Neural progenitor cell (in vitro differentiated cells): ENCODE data around the gene NDUFB7. TPM values are rescaled to one million over a fixed set of nuclear protein-coding genes. Genes with fewer than 3 reads are reported as not detected.

Experiments
- DNase-seq: peaks from one replicate; pipeline ENCODE4 v3.0.0-alpha.2; 2016; ENCODE audit warnings: low spot score
- H2AFZ ChIP-seq: fragments of 200-600 bp; sonication (generic); replicated peaks from 2 replicates; pipeline ENCODE4 v1.6.1; 2016; ENCODE audit warnings: antibody characterized with exemption
- H3F3A ChIP-seq: fragments of 200-600 bp; sonication (generic); 2 replicates; pipeline ENCODE4 v1.6.1; 2016; ENCODE audit warnings: antibody characterized with exemption, low read depth
- H3K27ac ChIP-seq: fragments of 200-600 bp; sonication (generic); 2 replicates; pipeline ENCODE4 v1.5.1; 2016; ENCODE audit warnings: mild to moderate bottlenecking
- H3K27me3 ChIP-seq: fragments of 200-600 bp; sonication (generic); 2 replicates; pipeline ENCODE4 v1.6.1; 2016; ENCODE audit warnings: mild to moderate bottlenecking, moderate library complexity
- H3K36me3 ChIP-seq: fragments of 200-600 bp; sonication (generic); 2 replicates; pipeline ENCODE4 v1.5.1; 2016
- H3K4me1 ChIP-seq: fragments of 200-600 bp; sonication (generic); 2 replicates; pipeline ENCODE4 v1.6.1; 2016; ENCODE audit warnings: mixed run types
- H3K4me2 ChIP-seq: fragments of 200-600 bp; sonication (generic); 2 replicates; pipeline ENCODE4 v1.6.1; 2016
- H3K4me3 ChIP-seq: fragments of 200-600 bp; sonication (generic); 2 replicates; pipeline ENCODE4 v1.5.1; 2016
- H3K79me2 ChIP-seq: fragments of 200-600 bp; sonication (generic); 2 replicates; pipeline ENCODE4 v1.6.1; 2016; ENCODE audit warnings: low read depth
- H3K9ac ChIP-seq: fragments of 200-600 bp; sonication (generic); 2 replicates; pipeline ENCODE4 v1.6.1; 2016
- H3K9me3 ChIP-seq: fragments of 200-600 bp; sonication (generic); 2 replicates; pipeline ENCODE4 v1.5.1; 2016; ENCODE audit warnings: low read depth
- H4K20me1 ChIP-seq: fragments of 200-600 bp; sonication (generic); 2 replicates; pipeline ENCODE4 v1.6.1; 2016; ENCODE audit warnings: low read depth
- H3K27ac Mint-ChIP-seq: 3 replicates; pipeline ENCODE4 v1.8.0; 2021; ENCODE audit warnings: mixed read lengths
- H3K27me3 Mint-ChIP-seq: 2 replicates; pipeline ENCODE4 v1.8.0; 2022; ENCODE audit warnings: low read depth, mild to moderate bottlenecking, inconsistent platforms, moderate library complexity, mixed read lengths; ENCODE audit not compliant: insufficient read depth
- H3K36me3 Mint-ChIP-seq: 3 replicates; pipeline ENCODE4 v1.8.0; 2021; ENCODE audit warnings: mixed read lengths
- H3K4me1 Mint-ChIP-seq: 3 replicates; pipeline ENCODE4 v1.8.0; 2021; ENCODE audit warnings: mixed read lengths
- H3K4me3 Mint-ChIP-seq: 3 replicates; pipeline ENCODE4 v1.8.0; 2021; ENCODE audit warnings: mild to moderate bottlenecking, moderate library complexity, mixed read lengths
- H3K9me3 Mint-ChIP-seq: 3 replicates; pipeline ENCODE4 v1.8.0; 2020; ENCODE audit warnings: mixed read lengths
- EZH2 ChIP-seq: fragments of 200-600 bp; sonication (generic); IDR thresholded peaks from 2 replicates; pipeline ENCODE4 v1.6.1; 2017; ENCODE audit warnings: antibody characterized with exemption, mild to moderate bottlenecking, moderate library complexity
- EZH2phosphoT487 ChIP-seq: fragments of 200-600 bp; sonication (generic); IDR thresholded peaks from 2 replicates; pipeline ENCODE4 v1.6.1; 2017; ENCODE audit warnings: antibody characterized with exemption
- total RNA-seq: library from RNA; depleted of rRNA; stranded (reverse); fragments of >200 nt; gene quantifications from 2 replicates; pipeline ENCODE4 v1.2.3, GENCODE V29; 2015; ENCODE audit warnings: low replicate concordance
- TF ChIP-seq, protein P1 (sequence below): fragments of 200-600 bp; sonication (generic); IDR thresholded peaks from 2 replicates; pipeline ENCODE4 v1.5.1; 2017; ENCODE audit warnings: antibody characterized with exemption, mild to moderate bottlenecking

Gene NDUFB7
- total RNA-seq, 1 donor from 2014 or later: 38.0 TPM

DNA sequence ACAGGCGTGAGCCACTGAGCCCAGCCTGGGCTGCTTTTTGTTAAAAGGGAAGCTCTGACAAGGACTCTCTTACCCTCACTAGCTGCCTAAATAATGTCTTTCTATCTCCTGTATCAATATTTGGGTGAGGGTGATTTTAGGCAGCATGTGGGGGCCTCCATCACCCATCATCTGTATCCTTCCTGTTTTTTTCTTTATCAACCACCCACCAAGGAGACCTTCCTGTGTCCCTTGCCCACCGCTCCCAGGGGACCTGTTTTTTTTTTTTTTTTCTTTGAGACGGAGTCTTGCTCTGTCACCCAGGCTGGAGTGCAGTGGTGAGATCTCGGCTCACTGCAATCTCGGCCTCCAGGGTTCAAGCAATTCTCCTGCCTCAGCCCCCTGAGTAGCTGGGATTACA lies 5.4 kb upstream of the NDUFB7 start:
- H3F3A ChIP-seq: peaks cover 7% of the 10 kb centered on the region
- H3K4me1 ChIP-seq: peaks cover 5% of the 10 kb centered on the region
- H3K27me3 Mint-ChIP-seq: peaks cover 8% of the 10 kb centered on the region
- H3K9me3 ChIP-seq: no peaks in the 10 kb centered on the region
- H3K36me3 Mint-ChIP-seq: no peaks in the 10 kb centered on the region
- no peaks in the 10 kb centered on the region for H3K9me3 Mint-ChIP-seq
- no peaks in the 10 kb centered on the region for H3K27me3 ChIP-seq
- no peak overlapping the region for H3K9ac ChIP-seq
- DNase-seq: no peak
- H3K4me3 ChIP-seq: no peak overlapping the region
- no peak overlapping the region for H3K4me2 ChIP-seq
- peaks cover 6% of the 10 kb centered on the region for H3K4me1 Mint-ChIP-seq
- TF ChIP-seq, protein P1, sequence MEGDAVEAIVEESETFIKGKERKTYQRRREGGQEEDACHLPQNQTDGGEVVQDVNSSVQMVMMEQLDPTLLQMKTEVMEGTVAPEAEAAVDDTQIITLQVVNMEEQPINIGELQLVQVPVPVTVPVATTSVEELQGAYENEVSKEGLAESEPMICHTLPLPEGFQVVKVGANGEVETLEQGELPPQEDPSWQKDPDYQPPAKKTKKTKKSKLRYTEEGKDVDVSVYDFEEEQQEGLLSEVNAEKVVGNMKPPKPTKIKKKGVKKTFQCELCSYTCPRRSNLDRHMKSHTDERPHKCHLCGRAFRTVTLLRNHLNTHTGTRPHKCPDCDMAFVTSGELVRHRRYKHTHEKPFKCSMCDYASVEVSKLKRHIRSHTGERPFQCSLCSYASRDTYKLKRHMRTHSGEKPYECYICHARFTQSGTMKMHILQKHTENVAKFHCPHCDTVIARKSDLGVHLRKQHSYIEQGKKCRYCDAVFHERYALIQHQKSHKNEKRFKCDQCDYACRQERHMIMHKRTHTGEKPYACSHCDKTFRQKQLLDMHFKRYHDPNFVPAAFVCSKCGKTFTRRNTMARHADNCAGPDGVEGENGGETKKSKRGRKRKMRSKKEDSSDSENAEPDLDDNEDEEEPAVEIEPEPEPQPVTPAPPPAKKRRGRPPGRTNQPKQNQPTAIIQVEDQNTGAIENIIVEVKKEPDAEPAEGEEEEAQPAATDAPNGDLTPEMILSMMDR: no peak
- no peak for TF ChIP-seq EZH2
- TF ChIP-seq EZH2phosphoT487: no peak
- no peak overlapping the region for H2AFZ ChIP-seq
- H3K27ac Mint-ChIP-seq: no peak overlapping the region
- H3K27ac ChIP-seq: no peak overlapping the region
- H3K4me3 Mint-ChIP-seq: no peak overlapping the region
- no peaks in the 10 kb centered on the region for H4K20me1 ChIP-seq
- H3K79me2 ChIP-seq: no peaks in the 10 kb centered on the region
- H3K36me3 ChIP-seq: no peaks in the 10 kb centered on the region

DNA sequence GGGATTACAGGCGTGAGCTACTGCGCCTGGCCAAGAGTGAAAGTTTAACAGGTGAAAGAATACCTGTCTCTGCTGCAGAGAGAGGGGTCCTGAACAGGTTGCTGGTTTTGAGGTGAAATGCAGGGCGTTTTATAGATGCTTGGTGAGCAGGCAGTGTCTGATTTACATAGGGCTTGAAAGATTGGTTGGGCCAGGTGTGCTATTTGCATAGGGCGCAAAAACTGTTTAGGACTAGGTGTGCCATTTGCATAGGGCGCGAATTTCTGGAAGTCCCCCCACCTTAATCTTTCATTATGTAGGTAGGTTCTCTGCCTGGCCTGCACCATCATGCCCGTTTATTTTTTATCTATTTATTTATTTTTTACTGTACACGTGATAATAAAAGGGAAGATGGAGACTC lies 4.5 kb upstream of the NDUFB7 start:
- no peaks in the 10 kb centered on the region for H3K27me3 ChIP-seq
- Mint-ChIP-seq H3K4me1 (peaks cover 8% of the 10 kb centered on the region), H3K36me3 (no peaks in the 10 kb centered on the region), H3K27me3 (peaks cover 7% of the 10 kb centered on the region), H3K4me3 (no peak overlapping the region), H3K9me3 (no peaks in the 10 kb centered on the region), H3K27ac (no peak overlapping the region)
- H3K4me2 ChIP-seq: no peak overlapping the region
- H3K4me3 ChIP-seq: no peak overlapping the region
- peaks cover 5% of the 10 kb centered on the region for H3K4me1 ChIP-seq
- H3K9me3 ChIP-seq: no peaks in the 10 kb centered on the region
- no peak overlapping the region for H3K27ac ChIP-seq
- peaks cover 5% of the 10 kb centered on the region for H3K79me2 ChIP-seq
- TF ChIP-seq, protein P1: no peak
- TF ChIP-seq EZH2 (no peak), EZH2phosphoT487 (no peak)
- no peak overlapping the region for H2AFZ ChIP-seq
- H3K36me3 ChIP-seq: no peaks in the 10 kb centered on the region
- peaks cover under 1% of the 10 kb centered on the region for H4K20me1 ChIP-seq
- H3F3A ChIP-seq: peaks cover 7% of the 10 kb centered on the region
- no peak overlapping the region for H3K9ac ChIP-seq
- no peak for DNase-seq

DNA sequence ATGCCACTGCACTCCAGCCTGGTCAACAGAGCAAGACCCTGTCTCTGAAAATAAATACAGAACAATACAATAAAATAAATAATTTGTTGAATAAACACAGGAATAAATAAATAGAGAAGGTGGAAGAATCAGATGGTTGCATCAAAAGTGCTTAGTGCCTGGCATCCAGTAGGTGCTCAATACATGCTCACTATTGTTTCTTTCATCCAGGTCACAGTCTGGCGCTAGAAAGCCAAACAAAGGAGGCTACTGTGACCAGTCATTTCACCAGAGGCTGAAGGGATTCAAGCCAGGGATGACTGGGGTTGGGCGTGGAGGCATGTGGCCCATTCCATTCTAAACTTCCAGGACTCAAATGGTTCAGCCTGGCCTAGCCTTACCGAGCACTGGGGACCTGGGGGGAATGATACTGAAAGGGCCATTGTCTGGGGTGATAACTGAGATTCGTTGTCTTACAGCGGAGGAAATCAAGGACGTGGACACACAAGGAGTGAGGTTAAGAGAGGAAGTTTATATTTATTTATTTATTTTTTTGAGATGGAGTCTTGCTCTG lies 3.6 kb upstream of the NDUFB7 start:
- H4K20me1 ChIP-seq: peaks cover 8% of the 10 kb centered on the region
- no peaks in the 10 kb centered on the region for H3K9me3 Mint-ChIP-seq
- no peaks in the 10 kb centered on the region for H3K9me3 ChIP-seq
- H2AFZ ChIP-seq: no peak overlapping the region
- no peak overlapping the region for H3K4me3 Mint-ChIP-seq
- H3K27ac ChIP-seq: no peak overlapping the region
- TF ChIP-seq, protein P1: no peak
- TF ChIP-seq EZH2 (no peak), EZH2phosphoT487 (no peak)
- no peak overlapping the region for H3K4me3 ChIP-seq
- H3K4me2 ChIP-seq: no peak overlapping the region
- H3K4me1 Mint-ChIP-seq: peaks cover 14% of the 10 kb centered on the region
- no peak overlapping the region for H3K9ac ChIP-seq
- DNase-seq: no peak
- no peaks in the 10 kb centered on the region for H3K36me3 Mint-ChIP-seq
- H3K4me1 ChIP-seq: peaks cover 12% of the 10 kb centered on the region
- no peaks in the 10 kb centered on the region for H3K36me3 ChIP-seq
- H3F3A ChIP-seq: peaks cover 7% of the 10 kb centered on the region
- H3K27ac Mint-ChIP-seq: no peak overlapping the region
- H3K79me2 ChIP-seq: peaks cover 14% of the 10 kb centered on the region
- peaks cover 5% of the 10 kb centered on the region for H3K27me3 Mint-ChIP-seq
- H3K27me3 ChIP-seq: no peaks in the 10 kb centered on the region
